GM12801 (cell line): Measurements from ENCODE around the gene SLC34A1.

Source experiments
- CTCF ChIP-seq: IDR thresholded peaks from one replicate; pipeline ENCODE4 v1.5.1; 2011; ENCODE audit warnings: control low read depth; ENCODE audit not compliant: insufficient read length; ENCODE audit errors: extremely low read depth

Gene SLC34A1

GRCh38 chr5:177432143-177432838 is 48.1 kb downstream of the SLC34A1 start:
- no peak for TF ChIP-seq CTCF

GRCh38 chr5:177432839-177433657 is 48.8 kb downstream of the SLC34A1 start:
- TF ChIP-seq CTCF = no peak

DNA sequence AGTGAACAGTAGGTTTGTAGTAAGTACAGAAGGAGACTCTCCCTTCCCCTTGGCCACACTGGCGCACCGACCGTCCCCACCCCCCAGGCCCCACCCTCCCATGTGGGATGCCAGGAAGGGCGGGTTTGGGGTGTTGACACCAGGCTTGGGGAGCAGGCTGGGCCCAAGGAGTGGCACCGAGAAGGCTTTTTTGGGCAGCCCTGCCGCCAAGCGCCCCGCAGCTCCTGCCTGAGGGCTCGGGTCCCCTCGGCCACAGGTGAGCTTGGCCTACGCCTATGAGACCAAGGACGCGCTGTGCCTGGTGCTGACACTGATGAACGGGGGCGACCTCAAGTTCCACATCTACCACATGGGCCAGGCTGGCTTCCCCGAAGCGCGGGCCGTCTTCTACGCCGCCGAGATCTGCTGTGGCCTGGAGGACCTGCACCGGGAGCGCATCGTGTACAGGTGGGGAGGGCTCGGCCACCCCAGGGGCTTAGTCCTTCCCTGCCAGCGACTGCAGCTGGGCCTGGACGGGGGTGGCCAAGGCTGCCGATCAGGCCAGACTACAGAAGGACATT is 49.5 kb downstream of the SLC34A1 start:
- no peak for TF ChIP-seq CTCF

GRCh38 chr5:177434437-177434836 is 50.2 kb downstream of the SLC34A1 start:
- TF ChIP-seq CTCF = no peak

GRCh38 chr5:177434942-177435738 is 50.9 kb downstream of the SLC34A1 start:
- no peak for TF ChIP-seq CTCF

DNA sequence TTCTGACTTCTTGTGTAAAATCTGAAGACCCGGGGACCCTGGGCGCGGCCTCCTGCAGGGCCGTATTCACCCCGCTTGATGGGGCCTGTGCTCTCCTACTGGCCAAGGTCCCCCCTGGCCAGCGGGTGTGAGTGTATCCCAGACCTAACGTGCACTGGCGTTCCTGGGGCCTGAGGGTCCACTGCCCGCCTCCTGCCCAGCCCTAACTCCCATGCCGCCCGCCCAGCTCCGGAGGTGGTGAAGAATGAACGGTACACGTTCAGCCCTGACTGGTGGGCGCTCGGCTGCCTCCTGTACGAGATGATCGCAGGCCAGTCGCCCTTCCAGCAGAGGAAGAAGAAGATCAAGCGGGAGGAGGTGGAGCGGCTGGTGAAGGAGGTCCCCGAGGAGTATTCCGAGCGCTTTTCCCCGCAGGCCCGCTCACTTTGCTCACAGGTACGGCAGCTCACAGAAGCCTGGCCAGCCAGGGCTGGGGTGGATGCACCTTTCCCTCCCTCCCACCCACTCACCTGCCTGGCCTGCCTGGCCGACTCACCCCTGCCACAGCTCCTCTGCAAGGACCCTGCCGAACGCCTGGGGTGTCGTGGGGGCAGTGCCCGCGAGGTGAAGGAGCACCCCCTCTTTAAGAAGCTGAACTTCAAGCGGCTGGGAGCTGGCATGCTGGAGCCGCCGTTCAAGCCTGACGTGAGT is 51.8 kb downstream of the SLC34A1 start:
- TF ChIP-seq CTCF = no peak

DNA sequence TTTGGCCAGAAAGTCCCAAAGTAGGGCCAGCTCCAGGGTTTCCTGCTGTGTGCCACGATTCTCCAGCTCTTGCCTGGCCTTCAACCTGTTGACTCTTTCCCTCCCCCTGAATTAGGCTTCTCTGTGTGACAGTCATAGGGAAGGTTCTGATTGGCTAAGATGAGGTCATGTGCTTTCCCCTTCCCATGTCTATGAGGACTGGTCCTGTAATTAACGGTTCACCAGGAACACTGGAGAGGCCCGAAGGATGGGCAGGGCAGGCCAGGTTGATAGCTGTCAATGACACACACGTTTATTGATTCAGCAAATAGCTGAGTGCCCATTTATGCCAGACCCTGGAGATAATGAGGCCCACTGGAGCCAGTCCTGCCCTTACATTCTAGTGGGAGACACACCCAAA is 53.4 kb downstream of the SLC34A1 start:
- TF ChIP-seq CTCF = no peak
